ENCODE results near the gene RIPPLY3.

Gene RIPPLY3

GRCh38 chr21:37008724-37009123 is 2.2 kb downstream of the RIPPLY3 start:
- no peak overlapping the region for H3K27ac ChIP-seq
- no peaks in the 10 kb centered on the region for H3K27me3 ChIP-seq (replicated peaks)
- no peak for DNase-seq
- H3K4me3 ChIP-seq (ENCODE audit: low read depth, low read length), result no peak overlapping the region
- in situ Hi-C loops (cut with HindIII; ENCODE audit: low pct_ligation_motif_present, low sequenced_read_pairs), result no loop called here
- no peaks in the 10 kb centered on the region for H3K36me3 ChIP-seq (replicated peaks)
- TF ChIP-seq CTCF (IDR thresholded peaks at IDR 0.05; ENCODE audit: low read depth, low read length, missing control alignments), result no peak

GRCh38 chr21:37009740-37010341 is 3.3 kb downstream of the RIPPLY3 start:
- H3K4me3 ChIP-seq (ENCODE audit: low read depth, low read length), result peak overlapping the region; percentile 43
- H3K27ac ChIP-seq, result no peak overlapping the region
- peak; percentile 92 for TF ChIP-seq CTCF (IDR thresholded peaks at IDR 0.05; ENCODE audit: low read depth, low read length, missing control alignments)
- DNase-seq, result peak; percentile 72
- in situ Hi-C loops (cut with HindIII; ENCODE audit: low pct_ligation_motif_present, low sequenced_read_pairs), result no loop called here
- H3K36me3 ChIP-seq (replicated peaks), result no peaks in the 10 kb centered on the region
- no peaks in the 10 kb centered on the region for H3K27me3 ChIP-seq (replicated peaks)

- Histone ChIP-seq H3K4me3 (ENCODE audit: low read depth, low read length) (no peak overlapping the region), H3K27me3 (replicated peaks) (no peaks in the 10 kb centered on the region), H3K27ac (no peak overlapping the region), H3K36me3 (replicated peaks) (no peaks in the 10 kb centered on the region)
- no peak for DNase-seq
- no peak for TF ChIP-seq CTCF (IDR thresholded peaks at IDR 0.05; ENCODE audit: low read depth, low read length, missing control alignments)
- in situ Hi-C loops (cut with HindIII; ENCODE audit: low pct_ligation_motif_present, low sequenced_read_pairs), result no loop called here
These were observed 11.6 kb downstream of the RIPPLY3 start for GRCh38 chr21:37017951-37018679.

GRCh38 chr21:37026499-37026898 is 20.0 kb downstream of the RIPPLY3 start:
- Histone ChIP-seq H3K4me3 (ENCODE audit: low read depth, low read length) (no peak overlapping the region), H3K27ac (no peak overlapping the region), H3K36me3 (replicated peaks) (no peaks in the 10 kb centered on the region), H3K27me3 (replicated peaks) (no peaks in the 10 kb centered on the region)
- in situ Hi-C loops (cut with HindIII; ENCODE audit: low pct_ligation_motif_present, low sequenced_read_pairs), result no loop called here
- no peak for TF ChIP-seq CTCF (IDR thresholded peaks at IDR 0.05; ENCODE audit: low read depth, low read length, missing control alignments)
- DNase-seq, result no peak

- in situ Hi-C loops (cut with HindIII; ENCODE audit: low pct_ligation_motif_present, low sequenced_read_pairs), result no loop called here
- DNase-seq, result no peak
- no peak overlapping the region for H3K27ac ChIP-seq
- H3K36me3 ChIP-seq (replicated peaks), result no peaks in the 10 kb centered on the region
- TF ChIP-seq CTCF (IDR thresholded peaks at IDR 0.05; ENCODE audit: low read depth, low read length, missing control alignments), result peak; percentile 21
- no peaks in the 10 kb centered on the region for H3K27me3 ChIP-seq (replicated peaks)
- H3K4me3 ChIP-seq (ENCODE audit: low read depth, low read length), result no peak overlapping the region
These were observed 22.1 kb downstream of the RIPPLY3 start for GRCh38 chr21:37028570-37028969.
